WTC11 (cell line): ENCODE measurements around the gene GGN. TPM values are rescaled to one million over a fixed set of nuclear protein-coding genes. Genes with fewer than 3 reads are reported as not detected.
A peak's percentile ranks its signal among the peaks of the same experiment; 100 is the strongest.

Experiments used
- ATAC-seq: fragments of 200-7000 bp; cut with Tn5 transposase; 2 replicates; pipeline ENCODE4 v1.10.0; 2021; ENCODE audit warnings: mild to moderate bottlenecking, moderate library complexity
- CTCF ChIA-PET: fragments of 300-600 bp; sonication (Branson Sonifier 250); formaldehyde crosslinking; loops from one replicate; lab custom pipeline; 2021; ENCODE audit warnings: antibody characterized with exemption; lab: Charles Lee
- POLR2A ChIA-PET: fragments of 350-600 bp; sonication (Branson Sonifier 250); formaldehyde crosslinking; loops from one replicate; lab custom pipeline; 2021; ENCODE audit warnings: antibody characterized with exemption; lab: Charles Lee
- DNase-seq: peaks from one replicate; pipeline ENCODE4 v3.0.0; 2021; ENCODE audit warnings: low spot score
- H3K27ac Mint-ChIP-seq: 2 replicates; pipeline ENCODE4 v1.8.0; 2021; ENCODE audit warnings: mixed read lengths
- H3K27me3 Mint-ChIP-seq: 2 replicates; pipeline ENCODE4 v1.8.0; 2021; ENCODE audit warnings: low read depth, mild to moderate bottlenecking, moderate library complexity, mixed read lengths
- H3K36me3 Mint-ChIP-seq: 2 replicates; pipeline ENCODE4 v1.8.0; 2021; ENCODE audit warnings: mixed read lengths
- H3K4me1 Mint-ChIP-seq: 2 replicates; pipeline ENCODE4 v1.8.0; 2022; ENCODE audit warnings: mixed read lengths
- H3K4me3 Mint-ChIP-seq: 2 replicates; pipeline ENCODE4 v1.8.0; 2021; ENCODE audit warnings: mild to moderate bottlenecking, moderate library complexity, mixed read lengths
- H3K9me3 Mint-ChIP-seq: 2 replicates; pipeline ENCODE4 v1.8.0; 2021; ENCODE audit warnings: mixed read lengths
- ATF1 ChIP-seq: sonication (generic); formaldehyde crosslinking; IDR thresholded peaks from 2 replicates; pipeline ENCODE4 v1.8.1; 2023; ENCODE audit warnings: mild to moderate bottlenecking, moderate library complexity, missing genetic modification reagents
- ATF6 ChIP-seq: sonication (generic); formaldehyde crosslinking; IDR thresholded peaks from 2 replicates; pipeline ENCODE4 v1.8.1; 2023; ENCODE audit warnings: mild to moderate bottlenecking, missing genetic modification reagents
- ESRRA ChIP-seq: sonication (generic); formaldehyde crosslinking; IDR thresholded peaks from 2 replicates; pipeline ENCODE4 v1.8.1; 2022; ENCODE audit warnings: mild to moderate bottlenecking, missing genetic modification reagents, borderline replicate concordance
- FOXK1 ChIP-seq: sonication (generic); formaldehyde crosslinking; IDR thresholded peaks from 2 replicates; pipeline ENCODE4 v1.8.0; 2022; ENCODE audit warnings: mild to moderate bottlenecking, moderate library complexity, missing genetic modification reagents
- FOXP1 ChIP-seq: sonication (generic); formaldehyde crosslinking; IDR thresholded peaks from 2 replicates; pipeline ENCODE4 v1.8.0; 2022; ENCODE audit warnings: missing genetic modification reagents, mild to moderate bottlenecking, moderate library complexity, borderline replicate concordance
- FOXP4 ChIP-seq: sonication (generic); formaldehyde crosslinking; IDR thresholded peaks from 2 replicates; pipeline ENCODE4 v1.8.0; 2022; ENCODE audit warnings: mild to moderate bottlenecking, missing genetic modification reagents
- GRHL2 ChIP-seq: fragments of 250-450 bp; sonication (Bioruptor Pico); IDR thresholded peaks from 2 replicates; pipeline ENCODE4 v1.8.0; 2022; ENCODE audit warnings: mild to moderate bottlenecking, moderate library complexity; ENCODE audit not compliant: insufficient replicate concordance, severe bottlenecking
- HMGA2 ChIP-seq: fragments of 250-450 bp; sonication (Bioruptor Pico); IDR thresholded peaks from 2 replicates; pipeline ENCODE4 v1.4.0; 2021; ENCODE audit warnings: mild to moderate bottlenecking, moderate library complexity
- NFE2L1 ChIP-seq: sonication (generic); formaldehyde crosslinking; IDR thresholded peaks from 2 replicates; pipeline ENCODE4 v1.8.1; 2023; ENCODE audit warnings: missing genetic modification reagents
- NR1H2 ChIP-seq: sonication (generic); formaldehyde crosslinking; IDR thresholded peaks from 2 replicates; pipeline ENCODE4 v1.9.0; 2021; ENCODE audit warnings: mild to moderate bottlenecking, moderate library complexity, missing genetic modification reagents
- NR2C2 ChIP-seq: sonication (generic); formaldehyde crosslinking; IDR thresholded peaks from 2 replicates; pipeline ENCODE4 v1.8.0; 2022; ENCODE audit warnings: mild to moderate bottlenecking, missing genetic modification reagents
- PRRX2 ChIP-seq: fragments of 250-450 bp; sonication (Bioruptor Pico); IDR thresholded peaks from 2 replicates; pipeline ENCODE4 v1.8.0; 2021; ENCODE audit warnings: mild to moderate bottlenecking
- SMAD3 ChIP-seq: sonication (generic); formaldehyde crosslinking; IDR thresholded peaks from 2 replicates; pipeline ENCODE4 v1.8.0; 2022; ENCODE audit warnings: missing genetic modification reagents, mild to moderate bottlenecking, borderline replicate concordance
- SOX15 ChIP-seq: fragments of 250-450 bp; sonication (Bioruptor Pico); IDR thresholded peaks from 2 replicates; pipeline ENCODE4 v1.9.0; 2021; ENCODE audit warnings: mild to moderate bottlenecking
- SP1 ChIP-seq: sonication (generic); formaldehyde crosslinking; conservative IDR thresholded peaks from 2 replicates; pipeline ENCODE4 v1.8.1; 2022; ENCODE audit warnings: missing genetic modification reagents
- TEAD1 ChIP-seq: sonication (generic); formaldehyde crosslinking; IDR thresholded peaks from 2 replicates; pipeline ENCODE4 v1.8.0; 2022; ENCODE audit warnings: mild to moderate bottlenecking, missing genetic modification reagents
- TP53 ChIP-seq: sonication (generic); formaldehyde crosslinking; IDR thresholded peaks from 2 replicates; pipeline ENCODE4 v1.8.1; 2023; ENCODE audit warnings: mild to moderate bottlenecking, missing genetic modification reagents
- ZMAT4 ChIP-seq: fragments of 250-450 bp; sonication (Bioruptor Pico); IDR thresholded peaks from 2 replicates; pipeline ENCODE4 v1.9.0; 2021; ENCODE audit warnings: mild to moderate bottlenecking
- ZNF121 ChIP-seq: sonication (generic); formaldehyde crosslinking; IDR thresholded peaks from 2 replicates; pipeline ENCODE4 v1.8.0; 2023; ENCODE audit warnings: missing genetic modification reagents
- ZNF219 ChIP-seq: sonication (generic); formaldehyde crosslinking; IDR thresholded peaks from 2 replicates; pipeline ENCODE4 v1.8.0; 2023; ENCODE audit warnings: missing genetic modification reagents, mild to moderate bottlenecking, borderline replicate concordance
- ZNF281 ChIP-seq: sonication (generic); formaldehyde crosslinking; IDR thresholded peaks from 2 replicates; pipeline ENCODE4 v1.8.0; 2023; ENCODE audit warnings: mild to moderate bottlenecking, missing genetic modification reagents
- ZNF423 ChIP-seq: fragments of 250-450 bp; sonication (Bioruptor Pico); IDR thresholded peaks from 2 replicates; pipeline ENCODE4 v2.1.2; 2022; ENCODE audit warnings: mild to moderate bottlenecking, moderate library complexity
- ZNF512 ChIP-seq: sonication (generic); formaldehyde crosslinking; IDR thresholded peaks from 2 replicates; pipeline ENCODE4 v1.8.1; 2022; ENCODE audit warnings: missing genetic modification reagents, borderline replicate concordance
- total RNA-seq: library from RNA; stranded (reverse); gene quantifications from 3 replicates; pipeline ENCODE4 v1.2.3, GENCODE V29; 2021
- TF ChIP-seq, protein P1 (sequence below): sonication (generic); formaldehyde crosslinking; IDR thresholded peaks from 2 replicates; pipeline ENCODE4 v1.8.0; 2022; ENCODE audit warnings: mild to moderate bottlenecking, missing genetic modification reagents
- TF ChIP-seq, protein P2 (sequence below): sonication (generic); formaldehyde crosslinking; IDR thresholded peaks from 2 replicates; pipeline ENCODE4 v1.8.0; 2022; ENCODE audit warnings: mild to moderate bottlenecking, missing genetic modification reagents

The GGN gene
- total RNA-seq, 1 experiment from 2014 or later = 2.4 TPM

DNA sequence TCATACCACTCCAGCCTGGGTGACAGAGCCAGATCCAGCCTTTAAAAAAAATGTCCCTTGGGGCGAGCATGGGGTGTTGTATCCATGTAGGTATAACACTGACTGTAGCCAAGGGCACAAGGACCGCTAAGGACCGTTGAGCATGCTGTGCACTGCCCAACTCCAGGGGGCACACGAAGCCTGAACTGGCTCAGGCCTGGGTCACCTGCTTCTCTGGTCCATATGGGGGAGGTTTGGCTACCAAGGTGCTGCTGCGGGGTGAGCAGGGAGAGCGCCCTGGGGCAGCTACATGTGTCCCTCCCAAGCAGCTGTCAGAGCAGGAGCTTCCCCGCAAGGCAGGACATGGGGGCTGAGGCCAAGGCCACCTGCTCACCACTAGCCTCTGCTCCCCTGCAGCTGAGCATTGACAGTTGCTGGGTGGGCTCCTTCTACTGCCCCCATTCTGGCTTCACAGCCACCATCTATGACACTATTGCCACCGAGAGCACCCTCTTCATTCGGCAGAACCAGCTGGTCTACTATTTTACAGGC lies 35.9 kb downstream of the GGN start (continued):
- TF ChIP-seq FOXP1 (no peak), ZNF281 (CRISPR knock-in tag) (no peak), SP1 (CRISPR knock-in tag) (no peak), ATF1 (CRISPR knock-in tag) (no peak), HMGA2 (CRISPR knock-in tag) (no peak)

- POLR2A ChIA-PET = no interaction called here
- DNase-seq (no peak), ATAC-seq (no peak)
- CTCF ChIA-PET = interaction anchor here (0.7 to 1.0 kb wide), 4 partner anchors 11 to 209 kb away, joined by 3 to 5 read pairs (median 4); partner anchors contain the start of genes FAM98C and PSMD8
- no peaks in the 10 kb centered on the region for H3K9me3 Mint-ChIP-seq
- H3K36me3 Mint-ChIP-seq = no peaks in the 10 kb centered on the region
- no peaks in the 10 kb centered on the region for H3K4me1 Mint-ChIP-seq
- H3K27ac Mint-ChIP-seq = no peak overlapping the region
- TF ChIP-seq GRHL2 (CRISPR knock-in tag) = no peak
- TF ChIP-seq ZNF219 (CRISPR knock-in tag) = no peak
- TF ChIP-seq ZMAT4 = no peak
- no peak for TF ChIP-seq ATF6 (CRISPR knock-in tag)
- no peak for TF ChIP-seq SMAD3 (CRISPR knock-in tag)
- 0 out of 2 replicates have a peak, but pooled peaks have one; percentile 11 for TF ChIP-seq ZNF121
- H3K27me3 Mint-ChIP-seq = peaks cover 13% of the 10 kb centered on the region
- no peak overlapping the region for H3K4me3 Mint-ChIP-seq
Observed at GRCh38 chr19:38350883-38351282, 37.0 kb downstream of the GGN start.

DNA sequence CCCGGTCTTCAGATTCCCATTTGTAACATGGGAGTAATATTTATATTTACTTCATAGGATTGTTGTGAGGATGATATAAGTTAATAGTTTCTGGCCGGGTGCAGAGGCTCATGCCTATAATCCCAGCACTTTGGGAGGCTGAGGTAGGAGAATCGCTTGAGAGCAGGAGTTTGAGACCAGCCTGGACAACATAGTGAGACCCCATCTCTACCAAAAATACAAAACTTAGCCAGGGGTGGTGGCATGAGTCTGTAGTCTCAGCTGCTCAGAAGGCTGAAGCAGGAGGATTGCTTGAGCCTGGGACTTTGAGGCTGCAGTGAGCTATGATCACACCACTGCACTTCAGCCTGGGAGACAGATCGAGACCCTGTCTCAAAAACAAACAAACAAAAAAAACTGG lies 41.0 kb downstream of the GGN start:
- Mint-ChIP-seq H3K9me3 (no peaks in the 10 kb centered on the region), H3K36me3 (no peaks in the 10 kb centered on the region), H3K4me3 (no peak overlapping the region), H3K4me1 (peaks cover 3% of the 10 kb centered on the region; the same call in 1 of the 2 replicates), H3K27ac (no peak overlapping the region), H3K27me3 (peaks cover 6% of the 10 kb centered on the region)
- CTCF ChIA-PET = interaction anchor here (0.8 to 1.6 kb wide), 2 partner anchors 27 to 249 kb away, joined by 3 to 5 read pairs; partner anchors contain the start of gene PSMD8
- no peak for DNase-seq
- ATAC-seq = no peak
- POLR2A ChIA-PET = no interaction called here
- TF ChIP-seq ESRRA (CRISPR knock-in tag) (no peak), SOX15 (CRISPR knock-in tag) (no peak), NR1H2 (CRISPR knock-in tag) (no peak), PRRX2 (CRISPR knock-in tag) (no peak), ZNF423 (CRISPR knock-in tag) (no peak), TP53 (CRISPR knock-in tag) (no peak), FOXK1 (no peak), FOXP4 (no peak), TEAD1 (CRISPR knock-in tag) (no peak), ZNF512 (CRISPR knock-in tag) (no peak), NR2C2 (no peak), NFE2L1 (CRISPR knock-in tag) (no peak)
- TF ChIP-seq, protein P1, sequence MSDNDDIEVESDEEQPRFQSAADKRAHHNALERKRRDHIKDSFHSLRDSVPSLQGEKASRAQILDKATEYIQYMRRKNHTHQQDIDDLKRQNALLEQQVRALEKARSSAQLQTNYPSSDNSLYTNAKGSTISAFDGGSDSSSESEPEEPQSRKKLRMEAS = no peak
- TF ChIP-seq, protein P2, sequence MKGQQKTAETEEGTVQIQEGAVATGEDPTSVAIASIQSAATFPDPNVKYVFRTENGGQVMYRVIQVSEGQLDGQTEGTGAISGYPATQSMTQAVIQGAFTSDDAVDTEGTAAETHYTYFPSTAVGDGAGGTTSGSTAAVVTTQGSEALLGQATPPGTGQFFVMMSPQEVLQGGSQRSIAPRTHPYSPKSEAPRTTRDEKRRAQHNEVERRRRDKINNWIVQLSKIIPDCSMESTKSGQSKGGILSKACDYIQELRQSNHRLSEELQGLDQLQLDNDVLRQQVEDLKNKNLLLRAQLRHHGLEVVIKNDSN (CRISPR knock-in tag) = no peak
